Measurements from ENCODE around the gene ISX. TPM values are rescaled to one million over a fixed set of nuclear protein-coding genes. Genes with fewer than 3 reads are reported as not detected.
A peak's percentile ranks its signal among the peaks of the same experiment; 100 is the strongest.

ISX gene
- total RNA-seq, 4 donors from 2014 or later, result not detected

GRCh38 chr22:35132568-35132967 lies 66.6 kb downstream of the ISX start:
- H3K4me3 ChIP-seq, result no peak overlapping the region
- H3K27me3 ChIP-seq, result no peaks in the 10 kb centered on the region
- H3K36me3 ChIP-seq, result no peaks in the 10 kb centered on the region
- H3K27ac ChIP-seq, result no peak overlapping the region
- no peak for TF ChIP-seq CTCF (IDR thresholded peaks at IDR 0.05)
- no peak for TF ChIP-seq EP300 (IDR thresholded peaks at IDR 0.05)
- TF ChIP-seq POLR2A (IDR thresholded peaks at IDR 0.05), result no peak
- DNase-seq (ENCODE audit: low spot score in 2 of 2), result no peak
- WGBS, 2 donors, result 62 to 77% methylated on average over 2 of the region's 2 CpGs
- H3K4me1 ChIP-seq, result no peaks in the 10 kb centered on the region
- peaks cover 0 to 6% (median 0%) of the 10 kb centered on the region in 4 donors for H3K9me3 ChIP-seq

- no peaks in the 10 kb centered on the region for H3K27me3 ChIP-seq
- WGBS, 2 donors, result 62 to 67% methylated on average over 14 of the region's 14 CpGs
- DNase-seq (ENCODE audit: low spot score in 2 of 2), result no peak
Measured at GRCh38 chr22:35133702-35134380, 67.9 kb downstream of the ISX start.

GRCh38 chr22:35134637-35135036 lies 68.7 kb downstream of the ISX start:
- TF ChIP-seq EP300 (IDR thresholded peaks at IDR 0.05), result no peak
- no peak for TF ChIP-seq CTCF (IDR thresholded peaks at IDR 0.05)
- Histone ChIP-seq H3K27ac (peak overlapping the region in 1 of 4 donors; percentile 53), H3K36me3 (no peaks in the 10 kb centered on the region), H3K4me1 (no peaks in the 10 kb centered on the region), H3K9me3 (peaks cover 0 to 6% (median 0%) of the 10 kb centered on the region in 4 donors), H3K27me3 (no peaks in the 10 kb centered on the region), H3K4me3 (no peak overlapping the region)
- 14 to 24% methylated on average over 7 to 8 of the region's 8 CpGs for WGBS, 2 donors
- no peak for DNase-seq (ENCODE audit: low spot score in 2 of 2)

More at GRCh38 chr22:35133702-35134380, 67.9 kb downstream of the ISX start:
- no peaks in the 10 kb centered on the region for H3K36me3 ChIP-seq
- no peak overlapping the region for H3K4me3 ChIP-seq
- TF ChIP-seq POLR2A (IDR thresholded peaks at IDR 0.05) (no peak), CTCF (IDR thresholded peaks at IDR 0.05) (no peak), EP300 (IDR thresholded peaks at IDR 0.05) (no peak)
- peaks cover 0 to 6% (median 0%) of the 10 kb centered on the region in 4 donors for H3K9me3 ChIP-seq
- H3K27ac ChIP-seq, result no peak overlapping the region
- H3K4me1 ChIP-seq, result no peaks in the 10 kb centered on the region

- H3K27ac ChIP-seq, result peak overlapping the region in 1 of 4 donors; percentile 53
- H3K36me3 ChIP-seq, result no peaks in the 10 kb centered on the region
- peaks cover 0 to 6% (median 0%) of the 10 kb centered on the region in 4 donors for H3K9me3 ChIP-seq
- DNase-seq (ENCODE audit: low spot score in 2 of 2), result no peak
- WGBS, 2 donors, result 44 to 45% methylated on average over 5 of the region's 5 CpGs
- TF ChIP-seq EP300 (IDR thresholded peaks at IDR 0.05), result no peak
- no peak for TF ChIP-seq CTCF (IDR thresholded peaks at IDR 0.05)
- no peak for TF ChIP-seq POLR2A (IDR thresholded peaks at IDR 0.05)
- H3K4me1 ChIP-seq, result no peaks in the 10 kb centered on the region
- H3K4me3 ChIP-seq, result no peak overlapping the region
- H3K27me3 ChIP-seq, result no peaks in the 10 kb centered on the region
Measured at GRCh38 chr22:35135165-35135564, 69.2 kb downstream of the ISX start.

Other genes starting within 250 kb of the ISX start
- gene HMGXB4, start 191.3 kb downstream of the ISX start, total RNA-seq, result 10 to 100 TPM; 15.9 to 23.7 (median 18.0) TPM
- 100 to 1,000 TPM in 1 of 4 donors, 10 to 100 TPM in 3; 64.7 to 114 (median 86.5) TPM for gene TOM1, start 233.7 kb downstream of the ISX start, total RNA-seq